Measurements from ENCODE around the gene C11orf65.
"Not testable (repeated sequence)": the region's sequence is repeated elsewhere in the genome, so short reads cannot be mapped to it uniquely, and the experiment has no call there.

The C11orf65 gene

DNA sequence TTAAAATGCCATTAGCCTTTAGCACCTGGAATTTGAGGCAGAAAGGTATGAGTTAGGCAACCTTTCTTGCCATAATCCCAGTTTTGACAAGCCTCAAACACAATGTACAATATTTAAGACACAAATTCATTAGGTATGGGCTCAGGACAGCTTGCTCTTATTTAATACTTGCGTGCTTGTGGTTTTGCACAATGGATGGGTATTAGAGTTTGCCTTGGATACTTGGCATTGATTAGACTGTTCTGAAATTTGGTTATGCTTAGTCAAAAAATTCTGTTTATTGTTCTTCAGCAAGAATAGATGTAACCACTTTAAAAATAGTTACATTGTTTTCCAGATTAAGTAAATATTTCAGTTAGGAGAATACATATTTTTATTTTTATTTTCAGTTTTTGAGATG, 5.4 kb upstream of the C11orf65 start:
- DNase-seq (ENCODE audit: low spot score), result no peak

- DNase-seq (ENCODE audit: low spot score), result no peak
Measured at GRCh38 chr11:108468478-108468864, 1.1 kb upstream of the C11orf65 start.

DNA sequence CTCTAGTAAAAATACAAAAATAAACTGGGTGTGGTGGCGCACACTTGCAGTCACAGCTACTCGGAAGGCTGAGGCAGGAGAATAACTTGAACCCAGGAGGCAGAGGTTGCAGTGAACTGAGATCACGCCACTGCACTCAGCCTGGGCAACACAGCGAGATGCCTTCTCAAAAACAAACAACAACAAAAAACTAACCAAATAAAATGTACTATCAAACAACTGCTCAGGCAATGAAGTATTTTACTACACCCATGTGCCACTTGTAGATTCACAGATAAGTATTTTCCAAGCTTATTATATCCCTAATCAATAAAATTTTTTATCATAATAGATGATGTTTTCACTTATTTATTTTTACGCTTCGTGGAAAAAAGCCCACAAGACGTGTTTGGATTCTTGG, 924 bp downstream of the C11orf65 start:
- DNase-seq (ENCODE audit: low spot score), result no peak

GRCh38 chr11:108453207-108453835, 14.0 kb downstream of the C11orf65 start:
- DNase-seq (ENCODE audit: low spot score), result no peak

GRCh38 chr11:108441445-108441844, 25.9 kb downstream of the C11orf65 start:
- not testable (repeated sequence) for DNase-seq (ENCODE audit: low spot score)

DNA sequence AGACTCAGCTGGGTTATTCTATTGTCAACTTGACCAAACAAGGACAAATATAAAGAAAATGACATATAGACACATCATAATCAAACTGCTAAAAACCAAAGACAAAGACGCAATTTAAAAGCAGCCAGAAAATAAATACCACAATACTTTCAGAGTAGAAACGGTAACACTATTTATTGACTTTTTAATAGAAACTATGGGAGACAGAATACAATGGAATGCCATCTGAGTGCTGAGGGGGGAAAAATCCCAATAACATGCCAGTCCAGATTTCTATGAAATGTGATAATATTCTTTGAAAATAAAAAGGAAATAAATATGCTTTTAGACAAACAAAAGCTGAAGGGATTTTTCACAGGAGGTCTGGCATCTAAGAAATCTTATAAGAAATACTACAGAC, 30.7 kb downstream of the C11orf65 start:
- DNase-seq (ENCODE audit: low spot score), result no peak

DNA sequence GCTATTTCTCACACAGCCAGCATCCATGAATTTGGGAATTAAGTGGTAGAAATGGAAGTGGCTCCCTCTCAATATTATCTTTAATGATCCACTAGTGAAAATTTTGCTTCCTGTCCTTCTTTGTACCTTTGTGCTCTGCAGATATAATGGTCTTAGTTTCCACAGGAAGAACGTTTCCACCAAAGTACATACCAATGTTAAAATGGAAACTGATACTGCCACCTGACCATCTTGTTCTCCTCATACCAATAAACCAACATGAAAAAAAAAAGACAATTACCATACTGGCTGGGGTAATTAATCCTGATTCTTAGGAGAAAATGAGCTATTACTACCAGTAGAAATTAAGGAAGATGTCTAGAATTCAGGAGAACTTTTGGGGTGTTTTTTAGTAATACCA, 32.3 kb downstream of the C11orf65 start:
- no peak for DNase-seq (ENCODE audit: low spot score)

DNA sequence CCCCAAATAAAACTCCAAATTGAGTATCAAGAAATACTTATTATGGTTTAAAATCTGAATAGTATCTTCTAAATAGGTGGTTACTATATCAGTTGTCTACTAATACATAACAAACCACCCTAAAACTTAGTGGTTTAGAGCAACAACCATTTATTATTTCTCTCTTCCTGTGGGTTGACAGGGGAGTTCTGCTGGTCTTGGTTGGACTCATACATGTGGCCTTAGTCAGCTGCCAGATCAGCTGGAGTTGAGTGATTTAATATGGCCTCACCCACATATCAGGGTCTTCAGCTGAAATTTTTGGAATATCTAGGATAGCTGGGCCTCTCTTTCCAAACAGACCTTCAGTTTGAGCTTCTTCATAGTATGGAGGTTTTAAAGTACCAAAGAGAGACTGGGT, 34.5 kb downstream of the C11orf65 start:
- no peak for DNase-seq (ENCODE audit: low spot score)

GRCh38 chr11:108431997-108432396, 35.3 kb downstream of the C11orf65 start:
- no peak for DNase-seq (ENCODE audit: low spot score)

DNA sequence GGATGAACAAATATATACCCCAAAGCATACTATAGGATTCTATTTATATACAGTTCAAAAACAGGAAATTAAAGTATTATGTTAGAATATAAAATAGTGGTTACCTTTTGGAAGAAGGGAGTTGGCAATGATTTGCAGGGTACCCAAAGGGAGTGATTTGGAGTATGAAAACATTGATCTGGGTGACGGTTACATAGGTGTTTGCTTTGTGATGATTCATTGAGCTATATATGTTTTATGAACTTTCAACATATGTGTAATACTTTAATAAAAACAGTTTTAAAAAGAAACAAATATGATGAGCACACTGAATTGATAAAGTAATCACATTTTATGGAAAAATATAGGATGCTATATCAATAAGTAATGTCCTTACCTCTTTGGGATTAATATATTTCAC, 36.0 kb downstream of the C11orf65 start:
- no peak for DNase-seq (ENCODE audit: low spot score)

DNA sequence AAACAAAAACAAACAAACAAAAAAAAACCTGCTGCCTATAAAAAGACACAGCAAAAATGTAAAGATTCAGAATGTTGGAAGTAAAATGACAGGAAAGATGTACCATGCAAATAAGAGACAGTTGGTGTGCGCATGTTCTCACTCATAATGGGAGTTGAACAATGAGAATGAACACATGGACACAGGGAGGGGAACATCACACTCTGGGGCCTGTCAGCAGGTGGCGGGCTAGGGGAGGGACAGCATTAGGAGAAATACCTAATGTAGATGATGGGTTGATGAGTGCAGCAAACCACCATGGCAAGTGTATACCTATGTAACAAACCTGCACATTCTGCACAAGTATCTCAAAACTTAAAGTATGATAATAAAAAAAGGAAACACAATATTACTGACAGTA, 49.8 kb downstream of the C11orf65 start:
- DNase-seq (ENCODE audit: low spot score), result not testable (repeated sequence)

- no peak for DNase-seq (ENCODE audit: low spot score)
Measured at GRCh38 chr11:108414958-108415357, 52.4 kb downstream of the C11orf65 start.

- no peak for DNase-seq (ENCODE audit: low spot score)
Measured at GRCh38 chr11:108405706-108406105, 61.6 kb downstream of the C11orf65 start.

GRCh38 chr11:108403052-108403451, 64.3 kb downstream of the C11orf65 start:
- DNase-seq (ENCODE audit: low spot score), result no peak

- no peak for DNase-seq (ENCODE audit: low spot score)
Measured at GRCh38 chr11:108402241-108402640, 65.1 kb downstream of the C11orf65 start.

DNA sequence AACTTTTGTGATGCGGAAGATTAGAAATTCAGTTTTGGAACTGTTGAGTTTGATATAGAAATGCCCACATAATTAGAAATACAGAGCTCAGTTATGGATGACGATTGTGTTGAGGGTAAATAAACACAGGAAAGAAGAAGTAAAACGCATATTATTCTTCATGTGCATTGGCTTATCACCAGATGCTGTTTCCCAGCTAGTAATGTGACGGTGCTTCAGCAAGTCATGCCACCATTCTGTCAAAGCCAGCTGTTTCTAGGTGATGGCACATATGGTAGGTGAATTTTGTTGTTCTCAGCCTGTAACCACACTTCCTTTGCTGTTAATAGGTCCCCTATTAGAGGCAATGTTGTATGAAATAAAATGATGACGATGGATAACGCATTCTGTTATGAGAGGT, 68.9 kb downstream of the C11orf65 start:
- DNase-seq (ENCODE audit: low spot score), result no peak

DNA sequence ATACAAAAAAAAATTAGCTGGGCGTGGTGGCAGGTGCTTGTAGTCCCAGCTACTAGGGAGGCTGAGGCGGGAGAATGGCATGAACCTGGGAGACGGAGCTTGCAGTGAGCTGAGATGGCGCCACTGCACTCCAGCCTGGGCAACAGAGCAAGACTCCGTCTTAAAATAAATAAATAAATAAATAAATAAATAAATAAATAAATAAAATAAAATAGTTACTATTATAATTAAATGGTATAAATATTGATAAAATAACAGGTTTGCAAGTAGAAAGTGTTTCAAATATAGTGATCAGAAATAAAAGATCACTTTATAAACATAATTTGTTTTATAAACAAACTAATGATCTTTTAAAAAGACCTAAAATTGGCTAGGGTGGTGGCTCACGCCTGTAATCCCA, 70.7 kb downstream of the C11orf65 start:
- not testable (repeated sequence) for DNase-seq (ENCODE audit: low spot score)

DNA sequence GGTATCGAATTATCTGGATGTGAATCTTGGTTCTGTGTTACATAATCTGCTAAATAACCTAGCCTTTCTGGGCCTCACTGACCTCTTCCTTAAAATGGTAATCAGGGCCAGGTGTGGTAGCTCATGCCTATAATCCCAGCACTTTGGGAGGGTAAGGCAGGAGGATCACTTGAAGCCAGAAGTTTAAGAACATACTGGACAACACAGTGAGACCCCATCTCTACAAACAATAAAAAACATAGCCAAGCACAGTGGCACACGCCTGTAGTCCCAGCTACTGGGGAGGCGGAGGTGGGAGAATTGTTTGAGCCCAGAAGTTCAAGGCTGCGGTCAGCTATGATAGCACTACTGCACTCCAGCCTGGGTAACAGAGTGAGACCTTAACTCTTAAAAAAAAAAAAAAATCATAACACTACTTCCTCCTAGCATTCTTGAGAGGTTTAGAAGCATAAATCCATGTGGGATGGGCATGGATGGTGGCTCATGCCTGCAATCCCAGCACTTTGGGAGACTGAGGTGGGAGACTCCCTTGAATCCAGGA, 72.5 kb downstream of the C11orf65 start:
- DNase-seq (ENCODE audit: low spot score), result no peak

DNA sequence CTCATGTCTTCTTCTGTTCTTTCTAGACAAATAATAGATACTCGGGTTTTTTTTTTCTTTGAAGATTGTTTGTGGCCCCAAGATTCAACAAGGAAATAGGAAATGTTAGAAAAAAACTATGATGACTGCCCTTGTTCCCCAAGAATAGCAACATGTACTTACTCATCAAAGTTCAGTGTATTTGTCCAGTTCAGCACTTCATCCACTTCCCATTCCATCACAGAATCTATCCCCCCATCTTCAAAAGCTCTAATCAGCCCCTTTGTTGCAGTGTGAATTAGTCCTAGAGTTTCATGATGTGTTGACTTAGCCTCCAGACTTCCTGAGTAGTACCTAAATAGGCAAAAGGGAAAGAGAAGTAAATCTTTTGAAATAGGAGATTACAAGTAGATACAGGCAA, 74.3 kb downstream of the C11orf65 start:
- no peak for DNase-seq (ENCODE audit: low spot score)

GRCh38 chr11:108392353-108392752, 75.0 kb downstream of the C11orf65 start:
- DNase-seq (ENCODE audit: low spot score), result no peak

DNA sequence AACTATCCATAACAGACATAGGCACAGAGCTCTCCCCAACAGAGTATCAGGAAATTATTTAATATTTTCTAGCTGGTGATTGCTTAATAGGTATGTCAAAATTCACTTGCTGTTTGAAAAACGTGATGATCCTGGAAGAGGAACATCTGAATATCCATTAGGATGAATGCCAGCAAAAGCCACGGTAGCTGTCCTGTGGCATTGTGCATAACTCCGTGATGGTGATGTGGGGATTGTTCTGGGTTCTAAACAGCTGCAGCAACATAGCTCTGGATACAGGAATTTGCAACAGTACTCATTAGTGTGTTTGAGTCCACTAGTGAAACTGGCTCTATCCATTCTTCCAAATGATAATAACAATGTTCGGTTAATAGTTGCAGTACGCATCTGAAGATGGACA, 78.8 kb downstream of the C11orf65 start:
- DNase-seq (ENCODE audit: low spot score), result no peak

DNA sequence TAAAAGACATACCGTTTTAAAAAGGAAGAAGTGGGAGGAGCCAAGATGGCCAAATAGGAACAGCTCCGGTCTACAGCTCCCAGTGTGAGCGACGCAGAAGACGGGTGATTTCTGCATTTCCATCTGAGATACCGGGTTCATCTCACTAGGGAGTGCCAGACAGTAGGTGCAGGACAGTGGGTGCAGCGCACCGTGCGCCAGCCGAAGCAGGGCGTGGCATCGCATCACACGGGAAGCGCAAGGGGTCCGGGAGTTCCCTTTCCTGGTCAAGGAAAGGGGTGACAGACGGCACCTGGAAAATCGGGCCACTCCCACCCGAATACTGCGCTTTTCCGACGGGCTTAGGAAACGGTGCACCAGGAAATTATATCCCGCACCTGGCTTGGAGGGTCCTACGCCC, 93.8 kb downstream of the C11orf65 start:
- DNase-seq (ENCODE audit: low spot score), result not testable (repeated sequence)

DNA sequence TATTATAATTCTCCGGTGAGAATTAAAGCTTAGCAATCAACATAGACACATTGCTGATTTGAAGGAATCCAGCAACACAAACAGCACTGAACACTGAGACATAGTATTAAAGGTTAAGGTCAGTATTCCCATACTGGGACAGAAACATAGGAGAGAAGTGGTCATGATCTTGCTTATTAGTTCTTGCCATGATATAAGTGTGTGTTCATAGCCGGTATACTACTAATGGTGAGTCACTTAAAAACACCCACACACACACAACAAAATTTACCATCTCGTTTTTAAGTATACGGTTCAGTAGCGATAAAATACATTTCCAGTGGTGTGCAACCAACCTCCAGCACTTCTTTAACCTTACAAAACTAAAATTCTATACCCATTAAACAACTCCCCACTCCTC, 96.3 kb downstream of the C11orf65 start:
- DNase-seq (ENCODE audit: low spot score), result no peak

- no peak for DNase-seq (ENCODE audit: low spot score)
Measured at GRCh38 chr11:108370315-108370714, 97.0 kb downstream of the C11orf65 start.
